Sigmoid colon (tissue), 7 donors: ENCODE data around the gene ABHD12. TPM values are rescaled to one million over a fixed set of nuclear protein-coding genes. Genes with fewer than 3 reads are reported as not detected.

ENCODE experiments used
- DNase-seq: peaks from one replicate; pipeline ENCODE4 v3.0.0-alpha.2; 2019
- H3K27ac ChIP-seq, 4 donors: fragments of 200-600 bp; sonication (generic); one replicate each; pipeline ENCODE4 v1.5.1; 2016 to 2019; ENCODE audit warnings: mild to moderate bottlenecking in 1 of 4
- H3K27me3 ChIP-seq, 3 donors: fragments of 200-600 bp; sonication (generic); one replicate each; pipeline ENCODE4 v1.5.1; 2019; ENCODE audit warnings: mild to moderate bottlenecking in 1 of 3
- H3K36me3 ChIP-seq, 4 donors: fragments of 200-600 bp; sonication (generic); one replicate each; pipeline ENCODE4 v1.5.1; 2016 to 2019
- H3K4me1 ChIP-seq, 4 donors: fragments of 200-600 bp; sonication (generic); one replicate each; pipeline ENCODE4 v1.5.1; 2017 to 2019
- H3K4me3 ChIP-seq, 4 donors: fragments of 200-600 bp; sonication (generic); one replicate each; pipeline ENCODE4 v1.5.1; 2017 to 2019; ENCODE audit warnings: mild to moderate bottlenecking in 2 of 4, moderate library complexity in 1 of 4
- H3K9me3 ChIP-seq, 4 donors: fragments of 200-600 bp in 3 of 4; sonication (generic) in 3 of 4; one replicate each; pipeline versions ENCODE4 v1.5.1 to v1.6.1; 2013 to 2019
- CTCF ChIP-seq, 4 experiments: fragments of 450-650 bp in 3 of 4; fragments of 200-600 bp in 1 of 4; IDR thresholded peaks; one replicate each; pipeline ENCODE4 v1.5.1; 2016 to 2019; ENCODE audit warnings: antibody characterized with exemption in 4 of 4, mild to moderate bottlenecking in 3 of 4, moderate library complexity in 2 of 4
- EP300 ChIP-seq, 4 donors: sonication (generic); formaldehyde crosslinking; IDR thresholded peaks; one replicate each; pipeline ENCODE4 v1.6.1; 2017; ENCODE audit warnings: antibody characterized with exemption in 4 of 4
- POLR2A ChIP-seq, 2 donors: fragments of 450-650 bp; IDR thresholded peaks; one replicate each; pipeline ENCODE4 v1.6.1; 2016; ENCODE audit warnings: antibody characterized with exemption in 2 of 2, mild to moderate bottlenecking in 2 of 2, moderate library complexity in 2 of 2
- POLR2AphosphoS5 ChIP-seq, 4 donors: sonication (generic); formaldehyde crosslinking; IDR thresholded peaks; one replicate each; pipeline ENCODE4 v1.6.1; 2017; ENCODE audit warnings: antibody characterized with exemption in 4 of 4
- WGBS, 2 donors: extraction: QIAGEN DNeasy Blood & Tissue Kit; methylation state at CpG; one replicate each; pipeline ENCODE4 v1.1.7; 2013; 5-methylcytosine and 5-hydroxymethylcytosine counted together
- intact Hi-C: fragments of 100-400 bp; cut with DNase I; formaldehyde crosslinking; loops from one replicate; pipeline ENCODE4 v1.15.1; 2023
- polyA plus RNA-seq, 3 donors: library from polyadenylated mRNA; stranded (reverse); fragments of 200-250 nt; gene quantifications; one replicate each; pipeline ENCODE4 v1.2.3, GENCODE V29; 2013
- total RNA-seq, 4 donors: library from RNA; depleted of rRNA; stranded (reverse); fragments of >200 nt; gene quantifications; one replicate each; pipeline ENCODE4 v1.1.0, GENCODE V29; 2016
- donor health status: healthy with polysubstance abuse.
- donor health status: Bipolar disorder and iron deficiency.
- donor health status: healthy.

Gene ABHD12
- total and polyA plus RNA-seq, 7 donors = 18.9 to 49.0 (median 35.7) TPM

GRCh38 chr20:25296094-25297093 lies 94.2 kb downstream of the ABHD12 start:
- Histone ChIP-seq H3K27ac (peak overlapping the region; percentile 65 to 73 (median 68)), H3K4me1 (peaks cover 0 to 43% (median 35%) of the 10 kb centered on the region in 4 donors), H3K27me3 (no peaks in the 10 kb centered on the region), H3K9me3 (no peaks in the 10 kb centered on the region), H3K4me3 (no peak overlapping the region), H3K36me3 (peaks cover 18 to 70% (median 40%) of the 10 kb centered on the region in 4 donors)
- intact Hi-C loops = no loop called here
- 78 to 87% methylated on average over 24 of the region's 24 CpGs for WGBS, 2 donors
- TF ChIP-seq CTCF (IDR thresholded peaks at IDR 0.05) (peak in 1 of 4 experiments; percentile 33), POLR2AphosphoS5 (IDR thresholded peaks at IDR 0.05) (peak in 1 of 4 donors; percentile 11), EP300 (IDR thresholded peaks at IDR 0.05) (no peak), POLR2A (IDR thresholded peaks at IDR 0.05) (no peak)
- no peak for DNase-seq

- Histone ChIP-seq H3K4me3 (no peak overlapping the region), H3K27ac (peak overlapping the region; percentile 65 to 73 (median 68)), H3K36me3 (peaks cover 26 to 79% (median 49%) of the 10 kb centered on the region in 4 donors), H3K27me3 (no peaks in the 10 kb centered on the region), H3K4me1 (peaks cover 0 to 40% (median 35%) of the 10 kb centered on the region in 4 donors), H3K9me3 (no peaks in the 10 kb centered on the region)
- WGBS, 2 donors = 30 to 63% methylated on average over 10 of the region's 10 CpGs
- TF ChIP-seq EP300 (IDR thresholded peaks at IDR 0.05) (no peak), POLR2AphosphoS5 (IDR thresholded peaks at IDR 0.05) (peak in 1 of 4 donors; percentile 26), POLR2A (IDR thresholded peaks at IDR 0.05) (no peak)
- no peak for DNase-seq
- intact Hi-C loops = loop anchor here (2.0 kb wide), 1 partner anchor 103 kb away; no protein-coding TSS in a partner anchor
These were observed 95.1 kb downstream of the ABHD12 start for GRCh38 chr20:25295386-25296093.

GRCh38 chr20:25294459-25295385 lies 95.9 kb downstream of the ABHD12 start:
- no peaks in the 10 kb centered on the region for H3K9me3 ChIP-seq
- peak overlapping the region; percentile 65 to 73 (median 68) for H3K27ac ChIP-seq
- intact Hi-C loops = loop anchor here (2.0 kb wide), 1 partner anchor 104 kb away; no protein-coding TSS in a partner anchor
- H3K4me1 ChIP-seq = peaks cover 0 to 36% (median 34%) of the 10 kb centered on the region in 4 donors
- no peak overlapping the region for H3K4me3 ChIP-seq
- WGBS, 2 donors = 59 to 60% methylated on average over 22 of the region's 22 CpGs
- no peak for DNase-seq
- TF ChIP-seq EP300 (IDR thresholded peaks at IDR 0.05) (no peak), POLR2A (IDR thresholded peaks at IDR 0.05) (no peak), CTCF (IDR thresholded peaks at IDR 0.05) (peak; percentile 65 to 76 (median 71)), POLR2AphosphoS5 (IDR thresholded peaks at IDR 0.05) (no peak)
- H3K36me3 ChIP-seq = peaks cover 29 to 86% (median 56%) of the 10 kb centered on the region in 4 donors
- H3K27me3 ChIP-seq = no peaks in the 10 kb centered on the region

GRCh38 chr20:25293910-25294458 lies 96.7 kb downstream of the ABHD12 start:
- peaks cover 0 to 36% (median 34%) of the 10 kb centered on the region in 4 donors for H3K4me1 ChIP-seq
- H3K36me3 ChIP-seq = peaks cover 29 to 86% (median 62%) of the 10 kb centered on the region in 4 donors
- no peak for TF ChIP-seq POLR2AphosphoS5 (IDR thresholded peaks at IDR 0.05)
- TF ChIP-seq POLR2A (IDR thresholded peaks at IDR 0.05) = no peak
- TF ChIP-seq CTCF (IDR thresholded peaks at IDR 0.05) = no peak
- TF ChIP-seq EP300 (IDR thresholded peaks at IDR 0.05) = no peak
- no peak for DNase-seq
- H3K27me3 ChIP-seq = no peaks in the 10 kb centered on the region
- H3K9me3 ChIP-seq = no peaks in the 10 kb centered on the region
- intact Hi-C loops = loop anchor here (2.0 kb wide), 1 partner anchor 105 kb away; no protein-coding TSS in a partner anchor
- WGBS, 2 donors = 88 to 92% methylated on average over 13 of the region's 13 CpGs
- peak overlapping the region; percentile 65 to 73 (median 68) for H3K27ac ChIP-seq
- H3K4me3 ChIP-seq = no peak overlapping the region
